IMR-90 (cell line): Measurements from ENCODE around the gene ABR. TPM values are rescaled to one million over a fixed set of nuclear protein-coding genes. Genes with fewer than 3 reads are reported as not detected.

Source experiments
- polyA plus RNA-seq, 3 experiments: library from polyadenylated mRNA; depleted of rRNA; stranded (reverse); fragments of >200 nt; gene quantifications; 2 replicates each; pipeline ENCODE4 v1.2.3, GENCODE V29; 2012; ENCODE audit warnings: low replicate concordance in 1 of 3
- total RNA-seq: library from RNA; depleted of rRNA; stranded (reverse); fragments of >200 nt; gene quantifications from 2 replicates; pipeline ENCODE4 v1.2.3, GENCODE V29; 2012
- TF ChIP-seq, protein P1 (sequence below): conservative IDR thresholded peaks from 2 replicates; pipeline ENCODE4 v1.5.1; 2012; ENCODE audit warnings: mild to moderate bottlenecking, low read depth, low read length, improper control_type of control experiment

The ABR gene
- total and polyA plus RNA-seq, 2 of the 4 experiments (the other 2 are of a cell fraction), result 28.3 to 79.7 TPM

DNA sequence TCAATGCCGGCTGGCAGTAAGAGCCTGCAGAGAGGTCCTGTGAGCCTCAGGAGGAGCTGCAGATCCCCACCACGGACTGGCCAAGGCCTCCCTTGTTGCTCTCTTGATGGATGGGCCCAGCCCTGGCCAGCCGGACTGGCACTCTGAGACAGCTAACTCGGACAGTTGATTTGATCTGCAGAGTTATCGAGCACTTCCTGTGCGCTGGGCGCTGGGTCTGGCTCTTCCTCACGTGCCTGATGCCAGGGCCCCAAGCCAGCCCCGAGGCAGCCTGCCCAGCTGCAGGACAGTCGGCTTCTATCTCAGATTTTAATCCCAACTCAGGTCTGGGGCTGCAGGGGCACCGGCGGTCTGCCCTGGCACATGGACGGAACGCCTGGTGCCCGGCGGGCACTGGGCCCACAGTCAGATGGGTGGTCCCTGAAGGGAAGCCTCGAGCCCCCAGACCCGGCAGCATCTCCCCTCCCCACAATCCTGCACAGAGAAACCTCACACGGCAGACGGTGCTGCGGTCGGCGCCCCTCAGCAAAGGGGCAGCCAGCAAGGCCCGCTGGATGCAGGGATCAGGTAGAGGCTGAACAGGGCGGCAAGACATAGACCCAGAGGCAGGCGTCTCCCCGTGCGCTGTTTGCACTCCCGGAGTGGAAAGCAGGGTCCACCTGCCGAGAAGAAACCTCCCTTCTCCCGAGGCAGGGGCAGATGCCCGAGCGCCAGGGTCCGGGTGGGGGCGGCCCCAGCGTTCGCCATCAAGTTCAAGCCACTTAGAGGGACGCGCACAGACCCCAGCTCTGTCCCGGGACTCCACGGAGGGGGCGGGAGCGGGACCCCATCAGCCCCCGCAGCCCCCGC lies 148.9 kb downstream of the ABR start (continued):
- TF ChIP-seq, protein P1, sequence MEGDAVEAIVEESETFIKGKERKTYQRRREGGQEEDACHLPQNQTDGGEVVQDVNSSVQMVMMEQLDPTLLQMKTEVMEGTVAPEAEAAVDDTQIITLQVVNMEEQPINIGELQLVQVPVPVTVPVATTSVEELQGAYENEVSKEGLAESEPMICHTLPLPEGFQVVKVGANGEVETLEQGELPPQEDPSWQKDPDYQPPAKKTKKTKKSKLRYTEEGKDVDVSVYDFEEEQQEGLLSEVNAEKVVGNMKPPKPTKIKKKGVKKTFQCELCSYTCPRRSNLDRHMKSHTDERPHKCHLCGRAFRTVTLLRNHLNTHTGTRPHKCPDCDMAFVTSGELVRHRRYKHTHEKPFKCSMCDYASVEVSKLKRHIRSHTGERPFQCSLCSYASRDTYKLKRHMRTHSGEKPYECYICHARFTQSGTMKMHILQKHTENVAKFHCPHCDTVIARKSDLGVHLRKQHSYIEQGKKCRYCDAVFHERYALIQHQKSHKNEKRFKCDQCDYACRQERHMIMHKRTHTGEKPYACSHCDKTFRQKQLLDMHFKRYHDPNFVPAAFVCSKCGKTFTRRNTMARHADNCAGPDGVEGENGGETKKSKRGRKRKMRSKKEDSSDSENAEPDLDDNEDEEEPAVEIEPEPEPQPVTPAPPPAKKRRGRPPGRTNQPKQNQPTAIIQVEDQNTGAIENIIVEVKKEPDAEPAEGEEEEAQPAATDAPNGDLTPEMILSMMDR, result no peak
